ENCODE results near the gene C1orf74.

The C1orf74 gene

DNA sequence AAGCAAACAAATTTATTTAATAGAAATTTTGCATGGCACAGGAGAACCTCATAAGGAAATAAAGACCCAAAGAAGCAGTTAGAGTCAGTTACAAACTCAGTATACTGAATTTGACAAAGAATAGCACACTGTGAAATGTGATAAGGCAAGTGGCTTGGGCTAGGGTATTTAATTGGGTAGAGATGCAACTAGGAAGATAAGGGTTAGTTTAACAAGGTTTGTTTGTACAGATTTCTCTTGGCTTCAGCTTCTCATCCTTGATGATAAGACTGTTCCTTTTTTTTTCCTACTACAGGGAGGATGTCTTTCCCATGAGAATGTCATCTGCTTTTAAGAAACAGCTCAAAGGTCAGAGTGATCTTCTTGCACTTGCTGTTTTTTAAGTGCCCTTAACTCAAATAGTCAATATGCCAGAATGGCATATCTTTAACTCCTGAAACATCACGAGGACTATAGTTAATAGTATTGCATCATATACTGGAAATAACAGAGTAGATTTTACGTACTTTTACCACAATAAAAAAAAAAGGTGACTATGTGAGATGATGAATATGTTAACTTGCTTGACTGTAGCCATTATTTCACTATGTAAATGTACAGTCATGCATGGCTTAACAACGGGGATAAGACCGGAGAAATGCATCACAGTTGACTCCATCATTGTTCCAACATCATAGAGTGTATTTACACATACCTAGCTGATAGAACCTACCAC is 37.8 kb downstream of the C1orf74 start:
- no peak for DNase-seq

DNA sequence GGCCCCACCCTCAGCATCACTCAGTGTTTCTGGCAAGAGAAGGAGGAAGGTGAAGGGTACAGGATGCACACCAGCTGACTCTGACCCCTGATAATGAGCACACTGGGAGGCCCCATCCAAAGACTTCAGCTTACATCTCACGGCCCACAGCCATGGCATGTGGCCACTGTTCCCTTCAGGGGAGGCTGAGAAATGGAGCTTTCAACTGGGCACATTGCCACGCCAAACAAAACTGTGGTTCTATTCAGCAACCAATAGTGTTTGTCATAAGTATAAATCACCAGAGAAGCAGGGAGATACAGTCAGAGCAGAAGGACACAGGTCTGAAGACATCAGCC is 41.2 kb downstream of the C1orf74 start:
- no peak for DNase-seq

- no peak for DNase-seq
Observed at GRCh38 chr1:209742409-209743144, 41.8 kb downstream of the C1orf74 start.

DNA sequence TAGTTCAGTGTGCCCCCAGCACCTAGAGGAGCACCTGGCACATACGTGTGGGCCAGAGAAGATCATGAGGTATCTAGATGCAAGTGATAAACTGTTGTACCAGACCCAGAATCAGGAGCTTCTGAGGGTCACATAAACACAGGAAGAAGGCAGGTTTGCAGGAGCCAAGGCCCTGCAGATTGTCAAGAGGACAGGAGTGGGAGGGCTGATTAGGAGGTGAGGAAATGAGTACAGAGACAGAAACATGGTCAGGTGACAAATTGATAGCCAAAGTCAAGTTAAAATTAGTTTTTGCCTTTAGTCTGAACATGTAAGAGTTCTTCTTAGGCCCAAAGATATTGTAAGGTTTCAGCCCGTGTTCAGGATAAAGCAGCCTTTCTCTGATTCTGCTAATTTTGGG is 42.5 kb downstream of the C1orf74 start:
- no peak for DNase-seq

GRCh38 chr1:209741193-209741592 is 43.2 kb downstream of the C1orf74 start:
- DNase-seq, result no peak

DNA sequence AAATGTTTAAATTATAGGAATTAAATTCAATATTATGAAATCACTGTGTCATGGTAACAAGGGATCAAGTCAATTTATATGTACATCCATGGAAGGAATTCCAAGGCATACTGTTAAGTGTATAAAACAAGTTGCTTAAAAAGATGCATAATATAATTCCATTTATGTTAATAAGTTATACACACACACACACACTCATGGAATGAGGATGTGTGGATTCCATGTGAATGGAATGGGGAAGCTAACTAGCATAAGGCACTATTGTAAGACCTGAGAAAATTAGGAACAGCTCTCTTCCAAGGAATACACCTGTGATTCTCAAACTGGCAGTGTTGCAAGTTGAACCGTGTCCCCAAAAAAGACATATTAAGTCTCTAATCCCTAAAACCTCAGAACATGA is 46.1 kb downstream of the C1orf74 start:
- no peak for DNase-seq

DNA sequence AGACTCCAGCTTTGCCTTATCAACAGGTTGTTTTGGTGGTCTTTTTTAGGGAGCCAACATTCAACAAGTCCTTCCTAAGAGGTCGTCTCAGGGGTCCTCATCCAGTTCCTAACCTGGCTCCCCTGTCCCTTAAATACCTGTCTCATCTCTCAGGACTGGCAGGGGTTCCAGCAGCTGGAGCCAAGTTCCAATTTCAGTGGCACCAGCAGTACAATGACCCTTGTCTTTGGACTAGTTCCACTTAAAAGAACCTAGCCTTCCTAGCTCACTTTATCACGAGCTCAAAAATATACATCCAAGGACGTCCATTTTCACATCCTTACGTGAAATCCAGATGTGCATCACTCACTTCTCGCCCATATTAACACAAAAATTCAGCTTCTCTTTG is 47.2 kb downstream of the C1orf74 start:
- DNase-seq, result no peak

DNA sequence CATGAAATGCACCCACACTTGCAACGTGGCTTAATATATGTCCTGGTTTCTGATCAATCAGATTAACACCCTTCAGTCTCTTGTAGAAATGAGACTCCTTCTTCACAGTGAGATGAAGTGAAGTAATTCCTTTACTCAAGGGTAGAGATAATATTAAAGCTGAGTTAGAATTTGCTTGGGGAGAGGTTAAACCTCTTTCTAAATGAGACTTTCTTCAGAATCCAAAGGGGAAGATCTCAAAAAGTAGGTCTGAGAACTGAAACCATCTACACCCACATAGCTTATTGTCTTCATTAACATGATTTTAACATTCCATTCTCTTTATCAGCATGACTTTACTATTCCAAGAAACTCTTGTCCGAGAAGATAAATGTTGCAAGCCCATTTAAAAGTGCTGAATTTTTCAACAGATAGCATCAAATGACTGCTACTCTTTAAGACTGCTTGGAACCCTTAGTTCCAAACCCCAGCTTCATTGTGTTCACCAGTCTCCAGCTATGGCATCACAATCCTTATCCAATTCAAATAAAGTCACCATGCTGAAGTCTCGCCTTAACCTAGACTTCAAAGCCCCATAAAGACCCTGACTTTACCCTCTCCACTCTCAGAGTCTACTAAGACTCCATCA is 47.8 kb downstream of the C1orf74 start:
- no peak for DNase-seq

GRCh38 chr1:209733409-209734192 is 50.8 kb downstream of the C1orf74 start:
- no peak for DNase-seq

DNA sequence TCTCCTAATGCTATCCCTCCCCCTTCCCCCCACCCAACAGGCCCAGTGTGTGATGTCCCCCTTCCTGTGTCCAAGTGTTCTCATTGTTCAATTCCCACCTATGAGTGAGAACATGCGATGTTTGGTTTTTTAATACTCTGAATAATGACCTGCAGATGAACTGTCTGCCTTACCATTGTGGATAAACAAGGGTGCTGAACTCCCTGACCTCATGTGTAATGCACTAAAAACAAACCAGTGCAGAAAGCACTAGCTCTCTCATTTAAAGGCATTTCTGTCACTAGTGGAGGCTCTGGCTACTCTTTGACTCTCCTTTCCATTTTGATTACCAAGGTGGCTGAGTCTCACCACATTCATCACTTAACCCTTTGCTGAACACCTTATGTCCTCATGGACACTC is 51.6 kb downstream of the C1orf74 start:
- DNase-seq, result no peak

- no peak for DNase-seq
Observed at GRCh38 chr1:209729436-209729835, 54.9 kb downstream of the C1orf74 start.
